Stomach (tissue), 4 donors: ENCODE measurements around the gene TIGD3.

ENCODE experiments used
- CTCF ChIP-seq, 7 experiments: fragments of 450-650 bp in 4 of 7; fragments of 200-600 bp in 3 of 7; sonication (generic) in 3 of 7; IDR thresholded peaks; one replicate each; pipeline ENCODE4 v1.5.1; 2016 to 2019; ENCODE audit warnings: antibody characterized with exemption in 7 of 7, control low read depth in 2 of 7, mild to moderate bottlenecking in 1 of 7
- EP300 ChIP-seq: sonication (generic); formaldehyde crosslinking; IDR thresholded peaks from one replicate; pipeline ENCODE4 v1.6.1; 2017; ENCODE audit warnings: antibody characterized with exemption
- POLR2A ChIP-seq, 4 donors: fragments of 450-650 bp; IDR thresholded peaks; one replicate each; pipeline ENCODE4 v1.6.1; 2016; ENCODE audit warnings: antibody characterized with exemption in 4 of 4, control low read depth in 2 of 4, mild to moderate bottlenecking in 1 of 4, moderate library complexity in 1 of 4
- POLR2AphosphoS5 ChIP-seq, 3 donors: sonication (generic); formaldehyde crosslinking; IDR thresholded peaks; one replicate each; pipeline ENCODE4 v1.6.1; 2016; ENCODE audit warnings: antibody characterized with exemption in 3 of 3

GRCh38 chr11:65340226-65340625 lies 14.3 kb upstream of the TIGD3 start:
- TF ChIP-seq CTCF (IDR thresholded peaks at IDR 0.05) (no peak), POLR2A (IDR thresholded peaks at IDR 0.05) (no peak), POLR2AphosphoS5 (IDR thresholded peaks at IDR 0.05) (no peak), EP300 (no peak)
